HepG2 (cell line): ENCODE measurements around the gene ZNF367. TPM values are rescaled to one million over a fixed set of nuclear protein-coding genes. Genes with fewer than 3 reads are reported as not detected.
A peak's percentile ranks its signal among the peaks of the same experiment; 100 is the strongest.

ENCODE experiments used
- LRRFIP1 ChIP-seq: sonication (generic); formaldehyde crosslinking; conservative IDR thresholded peaks from 2 replicates; pipeline ENCODE4 v1.4.0; 2020; ENCODE audit warnings: missing genetic modification reagents
- MAZ ChIP-seq, 2 experiments: sonication (generic) in 1 of 2; formaldehyde crosslinking in 1 of 2; IDR thresholded peaks; 2 replicates each; pipeline versions ENCODE4 v1.5.0 to v1.6.1; 2012 to 2020; ENCODE audit warnings: low read depth in 2 of 2, mild to moderate bottlenecking in 2 of 2, borderline replicate concordance in 1 of 2, improper control_type of control experiment in 1 of 2, low read length in 1 of 2, missing genetic modification reagents in 1 of 2, moderate library complexity in 1 of 2
- NAIF1 ChIP-seq: sonication (generic); formaldehyde crosslinking; IDR thresholded peaks from 2 replicates; pipeline ENCODE4 v1.5.0; 2020; ENCODE audit warnings: mild to moderate bottlenecking, missing genetic modification reagents, borderline replicate concordance
- NCOA2 ChIP-seq: sonication (generic); formaldehyde crosslinking; IDR thresholded peaks from 2 replicates; pipeline ENCODE4 v1.8.0; 2022; ENCODE audit warnings: inconsistent platforms
- NFATC3 ChIP-seq: sonication (generic); formaldehyde crosslinking; IDR thresholded peaks from 2 replicates; pipeline ENCODE4 v1.5.1; 2020; ENCODE audit warnings: mild to moderate bottlenecking, missing genetic modification reagents
- NFE2 ChIP-seq: sonication (generic); formaldehyde crosslinking; IDR thresholded peaks from 2 replicates; pipeline ENCODE4 v1.4.0; 2020; ENCODE audit warnings: missing genetic modification reagents
- NFE2L2 ChIP-seq: fragments of 150-350 bp; IDR thresholded peaks from 2 replicates; pipeline ENCODE4 v1.6.1; 2014; ENCODE audit warnings: low read length
- SNAPC2 ChIP-seq: sonication (generic); formaldehyde crosslinking; IDR thresholded peaks from 2 replicates; pipeline ENCODE4 v1.8.1; 2022; ENCODE audit warnings: mild to moderate bottlenecking, missing genetic modification reagents
- TAF15 ChIP-seq: fragments of 200-400 bp; formaldehyde crosslinking; IDR thresholded peaks from one replicate; pipeline ENCODE4 v1.6.1; 2018; ENCODE audit warnings: mild to moderate bottlenecking, low read depth, low read length; ENCODE audit not compliant: poor library complexity, severe bottlenecking
- ZNF20 ChIP-seq: sonication (generic); formaldehyde crosslinking; IDR thresholded peaks from 2 replicates; pipeline ENCODE4 v1.4.0; 2020; ENCODE audit warnings: mild to moderate bottlenecking, moderate library complexity, missing genetic modification reagents
- ZNF230 ChIP-seq: sonication (generic); formaldehyde crosslinking; IDR thresholded peaks from 2 replicates; pipeline ENCODE4 v1.4.0; 2020; ENCODE audit warnings: mild to moderate bottlenecking, missing genetic modification reagents
- ZNF274 ChIP-seq: sonication (generic); formaldehyde crosslinking; IDR thresholded peaks from 2 replicates; pipeline ENCODE4 v1.5.1; 2020; ENCODE audit warnings: mild to moderate bottlenecking, missing genetic modification reagents
- ZNF747 ChIP-seq: sonication (generic); formaldehyde crosslinking; IDR thresholded peaks from 2 replicates; pipeline ENCODE4 v1.8.1; 2023; ENCODE audit warnings: missing genetic modification reagents, mild to moderate bottlenecking, borderline replicate concordance
- polyA plus RNA-seq, 8 experiments: library from polyadenylated mRNA; depleted of rRNA in 3 of 8; stranded (reverse) in 7 of 8; unstranded in 1 of 8; fragments of >200 nt; fragmentation: Illumina TruSeq in 4 of 8; extraction: Trizol in 4 of 8; gene quantifications; 2 replicates each; pipeline versions ENCODE4 v1.2.1 to v1.2.3, GENCODE V29; 2011 to 2016; ENCODE audit warnings: low read depth in 4 of 8, missing spikeins in 1 of 8, mixed read lengths in 1 of 8; ENCODE audit not compliant: insufficient read depth in 1 of 8
- total RNA-seq, 5 experiments: library from RNA; depleted of rRNA; stranded (reverse); fragments of >200 nt; fragmentation: Illumina TruSeq; extraction: Trizol; gene quantifications; 2 replicates each; pipeline ENCODE4 v1.2.3, GENCODE V29; 2016; ENCODE audit warnings: low read depth in 1 of 5
- TF ChIP-seq, protein P1 (sequence below): sonication (generic); formaldehyde crosslinking; IDR thresholded peaks from 2 replicates; pipeline ENCODE4 v1.4.0; 2020; ENCODE audit warnings: missing genetic modification reagents; ENCODE audit errors: not compliant biosample characterization
- TF ChIP-seq, protein P2 (sequence below): sonication (generic); formaldehyde crosslinking; IDR thresholded peaks from 2 replicates; pipeline ENCODE4 v1.4.0; 2020; ENCODE audit warnings: missing genetic modification reagents, borderline replicate concordance
- TF ChIP-seq, protein P3 (sequence below): sonication (generic); formaldehyde crosslinking; IDR thresholded peaks from 2 replicates; pipeline ENCODE4 v1.4.0; 2020; ENCODE audit warnings: mild to moderate bottlenecking, missing genetic modification reagents
- TF ChIP-seq, protein P4 (sequence below): sonication (generic); formaldehyde crosslinking; IDR thresholded peaks from 2 replicates; pipeline ENCODE4 v1.8.0; 2022; ENCODE audit warnings: missing genetic modification reagents, low read depth, mild to moderate bottlenecking, borderline replicate concordance

ZNF367 gene
- total and polyA plus RNA-seq, 2 of the 13 experiments (the other 11 are each of a cell fraction or from before 2014, with no cell fraction given), result 2.9 to 7.7 TPM

GRCh38 chr9:96418083-96418919 lies at the start of gene ZNF367 (continued):
- TF ChIP-seq, protein P1, sequence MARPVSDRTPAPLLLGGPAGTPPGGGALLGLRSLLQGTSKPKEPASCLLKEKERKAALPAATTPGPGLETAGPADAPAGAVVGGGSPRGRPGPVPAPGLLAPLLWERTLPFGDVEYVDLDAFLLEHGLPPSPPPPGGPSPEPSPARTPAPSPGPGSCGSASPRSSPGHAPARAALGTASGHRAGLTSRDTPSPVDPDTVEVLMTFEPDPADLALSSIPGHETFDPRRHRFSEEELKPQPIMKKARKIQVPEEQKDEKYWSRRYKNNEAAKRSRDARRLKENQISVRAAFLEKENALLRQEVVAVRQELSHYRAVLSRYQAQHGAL (CRISPR knock-in tag), result no peak
- TF ChIP-seq ZNF747 (CRISPR knock-in tag) (peak; percentile 24), ZNF230 (CRISPR knock-in tag) (peak; percentile 17; the same call in 1 of the 2 replicates), TAF15 (no peak), MAZ (IDR thresholded peaks at IDR 0.05; ENCODE audit: borderline replicate concordance, low read depth, low read length) (peak; percentile 88), MAZ (CRISPR knock-in tag; IDR thresholded peaks at IDR 0.05; ENCODE audit: low read depth) (no peak; the same call in 1 of the 2 replicates), ZNF274 (CRISPR knock-in tag) (peak; percentile 65; the same call in 1 of the 2 replicates), NFE2L2 (no peak), NFE2 (CRISPR knock-in tag) (no peak), ZNF20 (CRISPR knock-in tag) (no peak), LRRFIP1 (CRISPR knock-in tag) (no peak), NFATC3 (CRISPR knock-in tag) (no peak), NCOA2 (CRISPR knock-in tag) (no peak; the same call in 1 of the 2 replicates), SNAPC2 (CRISPR knock-in tag) (no peak), NAIF1 (CRISPR knock-in tag) (no peak; the same call in 1 of the 2 replicates)
- TF ChIP-seq, protein P2, sequence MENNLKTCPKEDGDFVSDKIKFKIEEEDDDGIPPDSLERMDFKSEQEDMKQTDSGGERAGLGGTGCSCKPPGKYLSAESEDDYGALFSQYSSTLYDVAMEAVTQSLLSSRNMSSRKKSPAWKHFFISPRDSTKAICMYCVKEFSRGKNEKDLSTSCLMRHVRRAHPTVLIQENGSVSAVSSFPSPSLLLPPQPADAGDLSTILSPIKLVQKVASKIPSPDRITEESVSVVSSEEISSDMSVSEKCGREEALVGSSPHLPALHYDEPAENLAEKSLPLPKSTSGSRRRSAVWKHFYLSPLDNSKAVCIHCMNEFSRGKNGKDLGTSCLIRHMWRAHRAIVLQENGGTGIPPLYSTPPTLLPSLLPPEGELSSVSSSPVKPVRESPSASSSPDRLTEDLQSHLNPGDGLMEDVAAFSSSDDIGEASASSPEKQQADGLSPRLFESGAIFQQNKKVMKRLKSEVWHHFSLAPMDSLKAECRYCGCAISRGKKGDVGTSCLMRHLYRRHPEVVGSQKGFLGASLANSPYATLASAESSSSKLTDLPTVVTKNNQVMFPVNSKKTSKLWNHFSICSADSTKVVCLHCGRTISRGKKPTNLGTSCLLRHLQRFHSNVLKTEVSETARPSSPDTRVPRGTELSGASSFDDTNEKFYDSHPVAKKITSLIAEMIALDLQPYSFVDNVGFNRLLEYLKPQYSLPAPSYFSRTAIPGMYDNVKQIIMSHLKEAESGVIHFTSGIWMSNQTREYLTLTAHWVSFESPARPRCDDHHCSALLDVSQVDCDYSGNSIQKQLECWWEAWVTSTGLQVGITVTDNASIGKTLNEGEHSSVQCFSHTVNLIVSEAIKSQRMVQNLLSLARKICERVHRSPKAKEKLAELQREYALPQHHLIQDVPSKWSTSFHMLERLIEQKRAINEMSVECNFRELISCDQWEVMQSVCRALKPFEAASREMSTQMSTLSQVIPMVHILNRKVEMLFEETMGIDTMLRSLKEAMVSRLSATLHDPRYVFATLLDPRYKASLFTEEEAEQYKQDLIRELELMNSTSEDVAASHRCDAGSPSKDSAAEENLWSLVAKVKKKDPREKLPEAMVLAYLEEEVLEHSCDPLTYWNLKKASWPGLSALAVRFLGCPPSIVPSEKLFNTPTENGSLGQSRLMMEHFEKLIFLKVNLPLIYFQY (CRISPR knock-in tag), result no peak
- TF ChIP-seq, protein P3, sequence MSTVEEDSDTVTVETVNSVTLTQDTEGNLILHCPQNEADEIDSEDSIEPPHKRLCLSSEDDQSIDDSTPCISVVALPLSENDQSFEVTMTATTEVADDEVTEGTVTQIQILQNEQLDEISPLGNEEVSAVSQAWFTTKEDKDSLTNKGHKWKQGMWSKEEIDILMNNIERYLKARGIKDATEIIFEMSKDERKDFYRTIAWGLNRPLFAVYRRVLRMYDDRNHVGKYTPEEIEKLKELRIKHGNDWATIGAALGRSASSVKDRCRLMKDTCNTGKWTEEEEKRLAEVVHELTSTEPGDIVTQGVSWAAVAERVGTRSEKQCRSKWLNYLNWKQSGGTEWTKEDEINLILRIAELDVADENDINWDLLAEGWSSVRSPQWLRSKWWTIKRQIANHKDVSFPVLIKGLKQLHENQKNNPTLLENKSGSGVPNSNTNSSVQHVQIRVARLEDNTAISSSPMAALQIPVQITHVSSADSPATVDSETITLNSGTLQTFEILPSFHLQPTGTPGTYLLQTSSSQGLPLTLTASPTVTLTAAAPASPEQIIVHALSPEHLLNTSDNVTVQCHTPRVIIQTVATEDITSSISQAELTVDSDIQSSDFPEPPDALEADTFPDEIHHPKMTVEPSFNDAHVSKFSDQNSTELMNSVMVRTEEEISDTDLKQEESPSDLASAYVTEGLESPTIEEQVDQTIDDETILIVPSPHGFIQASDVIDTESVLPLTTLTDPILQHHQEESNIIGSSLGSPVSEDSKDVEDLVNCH (CRISPR knock-in tag), result no peak
- TF ChIP-seq, protein P4, sequence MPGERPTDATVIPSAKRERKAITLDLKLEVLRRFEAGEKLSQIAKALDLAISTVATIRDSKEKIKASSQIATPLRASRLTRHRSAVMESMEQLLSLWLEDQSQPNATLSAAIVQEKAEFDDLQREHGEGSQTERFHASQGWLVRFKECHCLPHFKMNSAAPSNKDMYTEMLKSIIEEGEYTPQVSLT (CRISPR knock-in tag), result no peak
